Activated CD8-positive, alpha-beta memory T cell treated with anti-CD3 and anti-CD28 coated beads for 24 hours (primary cell): ENCODE measurements around the gene ABHD15.

Experiments
- DNase-seq: peaks from one replicate; pipeline ENCODE4 v3.0.0-alpha.2; 2020

Gene ABHD15

GRCh38 chr17:29594519-29595090 lies 27.8 kb upstream of the ABHD15 start:
- DNase-seq = no peak

- no peak for DNase-seq
These were observed 27.0 kb upstream of the ABHD15 start for GRCh38 chr17:29593591-29594518.

DNA sequence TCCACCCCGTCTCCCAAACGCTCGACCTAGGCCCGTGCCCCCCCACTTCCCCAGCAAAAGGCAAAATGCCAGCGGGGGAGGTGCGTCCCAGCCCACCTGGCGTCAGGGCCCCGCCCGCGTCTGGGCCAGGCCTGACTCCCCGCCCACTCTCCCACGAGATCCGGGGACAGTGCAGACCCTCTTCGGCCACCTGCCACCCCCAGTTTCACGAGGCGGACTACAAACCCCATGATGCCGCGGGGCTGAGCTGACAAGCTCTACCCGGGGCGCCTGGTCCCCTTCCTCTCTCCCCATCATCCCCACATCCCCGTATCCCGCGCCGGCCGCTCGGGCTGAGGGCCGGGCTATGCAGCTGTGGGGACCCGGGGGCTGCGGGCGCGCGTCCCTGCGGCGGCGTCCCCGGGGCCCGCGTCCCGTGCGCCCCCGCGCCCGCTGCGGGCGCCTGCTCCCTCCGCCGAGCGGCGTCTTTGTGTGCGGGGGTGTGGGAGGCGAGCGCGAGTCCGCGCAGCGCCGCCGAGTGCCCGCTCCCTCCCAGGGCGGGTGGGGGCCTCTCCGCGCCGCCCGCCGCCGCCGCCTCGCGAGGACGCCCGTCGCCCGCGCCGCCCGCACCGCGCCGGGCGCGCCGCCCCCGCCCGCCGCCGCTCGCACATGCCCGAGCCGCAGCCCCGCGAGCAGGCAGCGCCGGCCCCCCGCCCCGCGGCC lies 26.2 kb upstream of the ABHD15 start, which contains the start of gene ANKRD13B:
ANKRD13B (plus strand) TSS at position 283 of the 702 bp plus-strand sequence. CDS start 490 bp downstream, outside the sequence.
- DNase-seq = peak; percentile 85

GRCh38 chr17:29591737-29592608 lies 25.1 kb upstream of the ABHD15 start:
- DNase-seq = peak; percentile 94

DNA sequence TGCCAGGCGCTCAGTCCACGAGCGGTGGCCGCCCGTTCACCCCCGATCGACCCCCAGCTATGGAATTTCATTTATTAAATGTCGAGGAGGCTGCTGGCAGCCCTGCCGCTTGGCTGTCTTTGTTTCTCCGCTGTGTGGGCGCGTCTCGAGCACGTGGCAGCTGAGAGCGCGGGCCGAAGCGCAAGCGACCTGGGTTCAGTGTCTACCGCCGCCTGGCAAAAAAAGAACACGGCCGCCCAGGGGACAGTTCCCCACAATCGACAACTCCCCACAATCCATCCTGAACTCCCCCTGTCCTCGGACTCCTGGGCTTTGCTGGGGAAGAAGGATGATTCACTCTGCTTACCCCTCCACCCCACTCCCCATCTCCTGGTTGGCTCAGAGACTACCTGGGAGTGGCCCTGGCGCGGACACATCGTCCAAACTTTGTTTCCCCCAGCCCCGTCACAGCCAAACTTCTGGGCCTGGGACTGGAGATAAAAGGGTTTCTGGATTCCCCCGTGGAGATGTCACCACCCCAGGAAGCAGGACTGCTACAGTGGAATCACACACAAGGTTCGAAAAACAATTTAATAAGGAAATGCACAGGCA lies 24.4 kb upstream of the ABHD15 start:
- peak; percentile 81 for DNase-seq

DNA sequence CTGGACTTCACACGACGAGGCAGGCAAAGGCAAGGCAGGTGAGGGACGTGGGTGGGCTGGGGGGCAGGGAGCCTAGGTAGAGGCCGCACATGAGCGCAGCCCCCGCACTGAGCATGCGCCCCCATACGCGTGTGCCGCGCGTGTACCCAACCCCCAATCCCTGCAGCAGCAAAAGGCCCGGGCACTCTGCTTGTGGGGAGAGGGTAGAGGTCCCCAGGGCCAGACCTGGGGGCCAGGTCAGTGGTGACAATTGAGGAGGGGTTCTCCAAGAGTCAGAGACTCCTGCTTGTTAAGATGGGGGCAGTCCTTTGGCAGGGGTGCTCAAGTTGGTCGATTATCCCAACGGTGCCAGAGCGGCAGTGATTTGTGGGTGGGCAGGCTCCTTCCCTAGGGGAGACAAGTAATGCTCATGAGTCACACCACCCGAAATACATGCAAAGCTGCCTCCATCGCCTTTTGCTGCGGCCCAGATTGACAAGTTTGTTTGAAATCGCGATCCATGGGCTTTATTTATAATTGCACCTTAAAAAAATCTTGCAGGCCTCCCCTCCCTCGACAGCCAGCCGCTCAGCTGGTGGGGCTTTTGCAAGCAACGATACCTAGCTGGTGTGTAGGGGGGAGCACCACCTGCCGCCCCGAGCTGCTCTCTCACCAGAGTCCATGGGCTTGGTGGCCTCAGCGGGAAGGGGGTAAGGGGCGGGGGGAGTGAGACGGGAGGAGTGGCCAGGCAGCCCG lies 23.7 kb upstream of the ABHD15 start:
- DNase-seq = peak; percentile 76

- peak; percentile 91 for DNase-seq
These were observed 22.9 kb upstream of the ABHD15 start, which contains the start of gene GIT1 for GRCh38 chr17:29589524-29590410. GIT1 (minus strand) TSS chr17:29589648; CDS start chr17:29589378, 270 bp downstream.

- DNase-seq = peak; percentile 83
These were observed 21.9 kb upstream of the ABHD15 start for GRCh38 chr17:29588562-29589411.

DNA sequence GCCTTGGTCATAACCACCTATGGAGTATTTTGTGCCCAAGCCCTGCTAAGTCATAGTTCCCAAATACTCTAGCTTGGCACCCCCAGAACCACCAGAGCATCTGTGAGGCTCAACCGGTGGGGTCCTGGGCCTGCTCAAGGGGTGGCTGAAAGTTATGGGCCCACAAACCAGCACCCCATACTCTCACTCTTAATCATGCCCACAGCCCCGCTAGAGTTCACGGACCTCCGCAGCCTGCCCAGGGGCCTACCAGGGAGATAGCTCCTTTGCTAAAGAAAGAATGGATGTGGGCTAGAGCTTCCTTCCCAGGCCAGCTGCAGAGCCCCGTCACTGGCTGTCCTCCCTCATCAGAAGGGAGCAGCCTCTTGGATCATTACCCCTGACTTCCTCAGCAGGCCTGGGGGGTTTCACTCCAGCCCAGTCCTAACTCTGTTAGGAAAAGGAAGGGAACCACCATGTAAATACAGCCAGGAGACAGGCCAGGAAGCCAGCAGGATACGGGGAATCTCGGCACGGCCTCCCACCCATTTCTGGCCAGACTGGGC lies 21.3 kb upstream of the ABHD15 start:
- DNase-seq = no peak

DNA sequence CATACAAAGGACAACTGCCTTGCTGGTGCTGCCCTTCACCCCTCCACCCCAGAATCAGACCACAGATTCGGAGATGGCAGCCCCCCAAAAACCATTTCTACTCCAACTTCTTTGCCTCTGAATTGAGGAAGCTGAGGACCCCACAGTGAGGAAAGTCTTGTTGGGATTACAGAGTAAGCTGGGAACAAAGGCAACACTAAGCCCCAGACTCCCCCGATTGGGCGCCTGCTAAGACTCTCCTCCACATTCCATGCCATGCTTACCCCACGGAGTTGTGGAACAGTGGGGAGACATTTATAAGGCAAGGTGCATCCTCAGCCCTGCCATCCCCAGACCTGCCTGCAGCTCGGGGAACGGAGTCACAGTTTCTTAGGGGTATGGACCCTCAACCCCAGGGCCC lies 20.8 kb upstream of the ABHD15 start:
- DNase-seq = no peak

GRCh38 chr17:29586676-29587469 lies 20.0 kb upstream of the ABHD15 start:
- no peak for DNase-seq

- DNase-seq = no peak
These were observed 18.4 kb upstream of the ABHD15 start for GRCh38 chr17:29585080-29585751.

- no peak for DNase-seq
These were observed 17.7 kb upstream of the ABHD15 start for GRCh38 chr17:29584452-29585079.

DNA sequence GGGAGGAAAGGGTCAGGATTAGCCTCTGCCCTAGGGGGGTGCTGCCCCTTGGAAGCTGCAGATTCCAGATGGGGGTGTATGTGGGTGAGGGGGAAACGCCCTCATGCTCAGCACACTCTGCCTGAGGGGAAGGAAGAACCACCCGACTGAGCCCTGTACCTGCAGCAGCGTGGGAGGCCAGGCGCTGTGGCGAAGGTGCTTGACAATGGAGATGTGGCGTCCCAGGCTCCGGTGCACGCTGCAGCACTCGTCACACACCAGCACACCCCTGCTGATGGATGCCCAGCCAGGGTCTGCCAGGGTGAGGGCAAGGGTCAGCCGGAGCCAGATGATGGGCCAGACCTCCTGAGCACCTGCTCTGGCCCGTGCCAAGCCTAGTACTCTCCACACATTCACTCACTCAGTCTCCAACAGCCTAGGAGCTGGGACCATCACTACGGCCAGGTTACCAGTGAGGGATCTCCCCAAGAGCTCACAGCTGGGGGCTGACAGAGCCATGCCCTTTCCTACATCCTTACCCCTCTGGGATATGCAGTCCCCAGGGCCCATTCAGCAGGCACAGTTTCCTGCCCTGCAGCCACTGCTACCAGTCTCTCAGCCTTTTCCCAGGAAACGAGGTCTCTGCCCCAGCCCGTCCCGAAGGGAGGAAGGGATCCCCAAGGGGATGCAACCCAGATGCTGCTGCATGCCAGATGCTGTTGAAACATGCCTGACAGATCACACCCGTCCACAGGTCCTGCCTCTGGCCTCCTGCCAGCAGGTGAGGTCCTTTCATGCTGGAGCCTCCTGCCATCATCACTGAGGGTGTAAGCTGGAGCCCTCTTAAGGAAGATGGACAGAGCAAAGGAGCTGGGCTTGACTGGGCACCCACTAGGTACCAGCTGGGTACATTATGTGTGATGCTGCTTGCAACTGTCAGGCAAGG lies 16.7 kb upstream of the ABHD15 start:
- no peak for DNase-seq

- DNase-seq = no peak
These were observed 15.9 kb upstream of the ABHD15 start for GRCh38 chr17:29582772-29583171.

GRCh38 chr17:29582254-29582765 lies 15.5 kb upstream of the ABHD15 start:
- DNase-seq = no peak
